HG03521 (cell line): Measurements from ENCODE around the gene STK35.
"Not testable (repeated sequence)": the region's sequence is repeated elsewhere in the genome, so short reads cannot be mapped to it uniquely, and the experiment has no call there.

Experiments
- ATAC-seq: cut with Tn5 transposase; IDR thresholded peaks from one replicate; pipeline ENCODE4 v1.9.1; 2021; ENCODE audit warnings: mild to moderate bottlenecking, moderate library complexity; ENCODE audit not compliant: unreplicated experiment

STK35 gene

DNA sequence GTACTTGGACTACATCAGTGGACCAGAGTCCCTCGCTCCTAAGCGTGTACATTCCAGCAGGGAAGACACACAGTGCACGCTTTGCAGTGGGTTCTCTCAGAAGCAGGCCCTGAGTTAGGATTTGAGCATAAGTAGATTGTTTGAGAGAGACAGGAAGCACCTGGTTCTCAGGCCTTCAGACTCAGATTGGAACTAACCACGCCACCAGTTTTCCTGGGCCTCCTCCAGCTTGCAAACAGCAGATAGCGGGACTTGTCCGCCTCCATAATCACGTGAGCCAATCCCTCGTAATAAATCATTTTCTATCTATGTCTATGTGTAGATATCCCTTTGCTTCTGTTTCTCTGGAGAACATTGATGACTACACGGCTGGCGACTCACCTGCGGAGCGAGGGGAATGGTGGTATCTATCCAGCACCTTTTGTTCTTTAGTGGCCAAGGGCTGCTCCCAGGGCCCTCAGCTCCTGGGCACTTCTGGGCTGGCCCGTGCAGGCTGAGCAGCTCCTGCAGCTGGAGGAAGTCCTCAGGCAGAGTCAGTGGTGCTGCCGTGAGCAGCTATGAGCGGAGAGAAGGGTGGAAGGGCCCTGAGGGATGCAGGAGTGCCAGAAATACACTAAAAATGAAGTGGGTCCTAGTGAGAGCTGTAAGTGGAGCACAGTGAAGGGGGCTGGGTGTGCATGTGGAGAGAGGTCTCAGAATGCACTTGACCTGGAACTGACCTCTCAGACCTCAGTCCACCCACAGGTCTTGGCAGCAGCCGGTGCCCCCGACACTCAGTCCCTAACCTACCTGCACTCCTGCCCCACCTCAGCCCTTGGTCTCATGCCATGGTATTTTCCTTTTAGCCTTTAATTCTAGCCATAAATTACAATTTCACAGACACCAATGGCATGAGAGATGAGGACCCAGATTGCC is 76.9 kb downstream of the STK35 start:
- no peak for ATAC-seq

DNA sequence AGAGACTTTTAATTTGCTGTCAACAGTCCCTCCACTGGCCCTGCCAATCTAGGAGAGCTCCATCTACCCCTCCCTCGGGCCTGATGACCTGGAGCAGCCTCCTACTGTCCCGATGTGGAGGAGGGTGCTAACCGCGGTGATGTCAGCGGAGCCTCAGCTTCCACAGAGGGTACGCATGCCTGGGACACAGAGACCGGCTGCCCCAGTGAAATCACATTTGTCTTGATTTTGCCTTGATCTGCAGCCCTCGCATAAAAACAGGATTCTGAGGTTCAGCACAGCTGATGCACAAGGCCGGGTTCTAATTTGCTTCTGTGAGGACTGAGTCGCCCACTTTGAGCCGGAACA is 77.6 kb downstream of the STK35 start:
- ATAC-seq = no peak

DNA sequence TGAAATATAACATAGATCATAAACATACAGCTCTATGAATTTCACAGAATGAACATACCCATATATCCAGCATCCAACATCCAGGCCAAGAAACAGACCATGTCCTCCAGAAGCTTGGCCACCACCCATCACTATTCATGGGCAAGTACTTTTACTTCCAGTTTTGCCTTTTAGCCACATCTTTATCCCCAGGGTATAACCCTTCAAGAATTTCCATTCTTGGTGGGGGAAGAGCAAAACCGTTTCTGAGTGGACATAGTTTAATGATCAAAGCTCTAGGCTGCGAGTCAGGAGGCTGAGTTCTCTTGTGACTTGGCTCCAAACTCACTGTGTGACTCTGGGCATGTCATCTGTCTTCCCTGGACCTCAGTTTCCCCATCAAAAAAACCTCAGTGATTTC is 78.3 kb downstream of the STK35 start:
- no peak for ATAC-seq

DNA sequence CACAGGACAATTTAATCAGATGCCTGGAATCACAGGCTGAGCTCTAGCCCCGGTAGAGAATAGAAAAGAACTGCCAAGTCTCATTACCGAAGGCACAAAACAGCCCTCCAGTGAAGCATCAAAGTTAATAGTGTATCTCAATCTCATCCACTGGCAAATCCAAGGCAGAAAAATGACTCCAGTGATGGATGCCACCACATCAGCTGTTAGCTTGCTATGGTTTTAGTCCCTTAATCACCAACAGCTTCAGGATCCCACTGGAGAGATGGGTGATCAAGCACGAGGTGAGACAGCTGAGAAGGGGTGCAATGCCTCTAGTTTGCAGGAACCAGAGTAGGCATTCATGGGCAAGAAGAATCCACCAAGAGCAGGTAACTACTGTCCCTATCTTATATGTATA is 81.8 kb downstream of the STK35 start:
- ATAC-seq = no peak

DNA sequence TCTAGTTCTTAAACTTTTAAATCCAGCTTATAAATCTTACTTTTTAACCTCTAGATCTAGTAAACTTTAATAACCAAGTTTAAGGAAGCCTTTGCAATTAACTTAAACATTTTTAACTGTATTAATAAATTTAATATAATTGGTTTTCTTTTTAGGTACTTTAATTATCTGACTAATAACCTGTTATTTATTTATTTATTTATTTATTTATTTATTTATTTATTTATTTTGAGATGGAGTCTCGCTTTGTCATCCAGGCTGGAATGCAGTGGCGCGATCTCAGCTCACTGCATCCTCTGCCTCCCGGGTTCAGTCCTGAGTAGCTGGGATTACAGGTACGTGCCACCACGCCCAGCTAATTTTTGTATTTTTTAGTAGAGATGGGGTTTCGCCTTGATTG is 83.3 kb downstream of the STK35 start:
- ATAC-seq = not testable (repeated sequence)

DNA sequence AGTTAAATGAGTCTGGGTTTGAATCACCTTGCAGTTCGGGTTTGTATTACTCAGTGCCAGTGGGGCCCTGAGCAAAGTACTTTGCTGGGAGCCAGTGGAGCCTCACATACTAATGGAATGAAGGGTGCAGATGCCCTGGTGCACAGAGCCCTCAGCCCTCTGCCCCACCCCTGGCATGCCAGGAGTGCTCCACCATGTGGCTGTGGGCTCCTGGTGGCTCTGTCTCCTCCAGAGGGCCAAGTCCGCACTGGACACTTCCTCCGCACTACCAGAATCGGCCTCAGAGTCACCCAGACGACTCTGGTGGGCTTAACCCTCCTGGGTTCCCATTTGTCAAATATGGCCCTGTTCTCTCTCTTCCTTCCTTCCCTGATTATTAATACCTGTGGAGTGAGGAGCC is 94.0 kb downstream of the STK35 start:
- no peak for ATAC-seq

DNA sequence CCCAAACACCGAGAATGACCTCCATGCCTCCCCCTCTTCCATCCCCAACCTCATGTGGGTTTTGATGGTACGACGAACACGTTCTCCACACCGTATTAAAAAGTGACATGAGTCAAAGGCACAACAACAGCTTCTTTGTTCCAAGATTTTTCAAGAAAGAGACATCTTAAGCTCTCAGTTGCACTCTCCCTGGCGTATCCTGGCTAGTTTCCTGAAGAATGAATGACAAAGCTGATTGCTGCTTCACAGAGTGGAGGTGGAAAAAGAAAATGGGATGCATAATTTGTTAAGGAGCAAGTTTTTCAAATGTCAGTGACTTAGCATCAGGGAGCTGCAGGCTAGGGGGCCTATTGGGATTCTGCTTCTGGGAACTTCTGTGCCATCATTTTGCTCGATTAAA is 95.5 kb downstream of the STK35 start:
- no peak for ATAC-seq
